ENCODE data around the gene LRRC4C.
"Not testable (repeated sequence)": the region's sequence is repeated elsewhere in the genome, so short reads cannot be mapped to it uniquely, and the experiment has no call there.

Gene LRRC4C

GRCh38 chr11:40268551-40268950 lies 1190.9 kb downstream of the LRRC4C start:
- DNase-seq (ENCODE audit: low read depth in 4 of 4, low spot score in 1 of 4), result no peak

GRCh38 chr11:40255457-40255856 lies 1204.0 kb downstream of the LRRC4C start:
- no peak for DNase-seq (ENCODE audit: low read depth in 4 of 4, low spot score in 1 of 4)

GRCh38 chr11:40253166-40253565 lies 1206.3 kb downstream of the LRRC4C start:
- DNase-seq (ENCODE audit: low read depth in 4 of 4, low spot score in 1 of 4), result no peak

- no peak for DNase-seq (ENCODE audit: low read depth in 4 of 4, low spot score in 1 of 4)
These were observed 1207.2 kb downstream of the LRRC4C start for GRCh38 chr11:40252236-40252635.

GRCh38 chr11:40246983-40247382 lies 1212.5 kb downstream of the LRRC4C start:
- DNase-seq (ENCODE audit: low read depth in 4 of 4, low spot score in 1 of 4), result no peak

GRCh38 chr11:40241524-40242051 lies 1217.9 kb downstream of the LRRC4C start:
- DNase-seq (ENCODE audit: low read depth in 4 of 4, low spot score in 1 of 4), result no peak

GRCh38 chr11:40240284-40240683 lies 1219.2 kb downstream of the LRRC4C start:
- no peak for DNase-seq (ENCODE audit: low read depth in 4 of 4, low spot score in 1 of 4)

GRCh38 chr11:40236526-40236925 lies 1222.9 kb downstream of the LRRC4C start:
- no peak for DNase-seq (ENCODE audit: low read depth in 4 of 4, low spot score in 1 of 4)

- no peak for DNase-seq (ENCODE audit: low read depth in 4 of 4, low spot score in 1 of 4)
These were observed 1223.6 kb downstream of the LRRC4C start for GRCh38 chr11:40235841-40236240.

- no peak for DNase-seq (ENCODE audit: low read depth in 4 of 4, low spot score in 1 of 4)
These were observed 1228.6 kb downstream of the LRRC4C start for GRCh38 chr11:40230821-40231220.

GRCh38 chr11:40228662-40229061 lies 1230.8 kb downstream of the LRRC4C start:
- DNase-seq (ENCODE audit: low read depth in 4 of 4, low spot score in 1 of 4), result no peak

- DNase-seq (ENCODE audit: low read depth in 4 of 4, low spot score in 1 of 4), result no peak
These were observed 1231.7 kb downstream of the LRRC4C start for GRCh38 chr11:40227730-40228129.

- DNase-seq (ENCODE audit: low read depth in 4 of 4, low spot score in 1 of 4), result no peak
These were observed 1232.8 kb downstream of the LRRC4C start for GRCh38 chr11:40226654-40227053.

- DNase-seq (ENCODE audit: low read depth in 4 of 4, low spot score in 1 of 4), result no peak
These were observed 1235.7 kb downstream of the LRRC4C start for GRCh38 chr11:40223596-40224330.

GRCh38 chr11:40219401-40219800 lies 1240.1 kb downstream of the LRRC4C start:
- no peak for DNase-seq (ENCODE audit: low read depth in 4 of 4, low spot score in 1 of 4)

- DNase-seq (ENCODE audit: low read depth in 4 of 4, low spot score in 1 of 4), result no peak
These were observed 1243.9 kb downstream of the LRRC4C start for GRCh38 chr11:40215556-40215955.

GRCh38 chr11:40207416-40207815 lies 1252.0 kb downstream of the LRRC4C start:
- no peak for DNase-seq (ENCODE audit: low read depth in 4 of 4, low spot score in 1 of 4)

- no peak for DNase-seq (ENCODE audit: low read depth in 4 of 4, low spot score in 1 of 4)
These were observed 1255.2 kb downstream of the LRRC4C start for GRCh38 chr11:40204228-40204627.

GRCh38 chr11:40203606-40204005 lies 1255.8 kb downstream of the LRRC4C start:
- no peak for DNase-seq (ENCODE audit: low read depth in 4 of 4, low spot score in 1 of 4)

GRCh38 chr11:40202589-40203270 lies 1256.7 kb downstream of the LRRC4C start:
- DNase-seq (ENCODE audit: low read depth in 4 of 4, low spot score in 1 of 4), result no peak

GRCh38 chr11:40192590-40192989 lies 1266.9 kb downstream of the LRRC4C start:
- DNase-seq (ENCODE audit: low read depth in 4 of 4, low spot score in 1 of 4), result not testable (repeated sequence)

- DNase-seq (ENCODE audit: low read depth in 4 of 4, low spot score in 1 of 4), result no peak
These were observed 1269.2 kb downstream of the LRRC4C start for GRCh38 chr11:40190294-40190693.

All from stimulated activated CD4-positive, alpha-beta T cell treated with anti-CD3 and anti-CD28 coated beads, Interleukin-1b, Interleukin-23, amount 100 ng/mL, for 24 hours (primary cell).